ENCODE results near the gene CORO2A.
"Not testable (repeated sequence)": the region's sequence is repeated elsewhere in the genome, so short reads cannot be mapped to it uniquely, and the experiment has no call there.

Gene CORO2A

DNA sequence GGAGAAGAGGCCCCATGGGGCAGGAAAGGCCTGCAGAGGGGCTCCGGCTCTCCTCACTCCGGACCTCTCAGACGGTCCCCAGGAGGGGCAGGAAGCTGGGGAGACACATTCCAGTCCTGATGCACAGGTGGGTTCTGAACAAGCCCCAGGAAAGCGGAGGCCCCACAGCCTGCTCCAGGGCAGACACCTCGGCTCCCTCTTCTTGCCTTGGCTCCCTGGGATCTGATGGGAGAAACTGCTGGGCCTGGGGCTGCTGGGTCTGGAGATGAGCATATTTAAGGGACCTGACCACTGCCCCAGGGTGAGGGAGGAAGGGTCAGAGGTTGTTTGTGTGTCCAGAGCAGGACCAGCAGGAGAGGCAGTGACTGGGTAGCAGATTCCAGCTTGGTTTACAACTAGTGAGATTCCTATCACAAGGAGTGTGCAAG lies 1.2 kb downstream of the CORO2A start:
- no peak for DNase-seq

DNA sequence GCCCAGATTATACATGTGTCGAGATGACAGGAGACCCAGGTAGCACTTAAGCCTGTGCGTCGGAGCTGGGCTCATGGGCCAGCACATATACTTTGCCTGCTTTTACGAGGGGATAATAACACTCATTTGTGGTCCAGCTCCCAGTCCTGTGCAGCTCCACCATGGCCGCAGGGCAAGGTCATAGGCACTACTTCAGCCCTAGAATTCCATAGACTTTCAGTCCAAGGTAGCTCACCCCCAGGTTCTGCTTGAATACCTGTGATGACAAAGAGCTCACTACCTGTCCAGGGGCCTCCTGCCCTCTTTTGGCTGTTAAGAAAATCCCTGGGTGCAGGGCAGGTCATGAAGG lies 1.7 kb downstream of the CORO2A start:
- no peak for DNase-seq

DNA sequence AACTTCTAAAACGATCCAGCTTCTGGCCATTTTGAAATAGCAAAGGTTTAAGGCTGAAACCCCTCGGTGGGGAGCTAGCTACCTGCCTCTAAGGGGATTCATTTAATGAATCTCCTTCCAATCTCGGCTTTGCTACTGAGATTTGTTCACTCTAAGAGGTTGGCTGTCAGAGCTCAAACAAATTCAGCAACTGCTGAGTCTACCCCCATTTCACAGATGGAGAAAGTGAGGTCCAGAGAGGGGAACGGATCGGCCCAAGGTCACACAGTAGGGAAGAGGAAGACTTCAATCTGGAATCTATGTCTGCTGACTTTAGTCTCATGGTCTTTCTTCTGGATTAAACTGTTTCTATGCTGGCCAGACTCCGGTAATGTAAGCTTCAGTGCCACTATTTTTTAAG lies 3.0 kb downstream of the CORO2A start:
- DNase-seq = no peak

DNA sequence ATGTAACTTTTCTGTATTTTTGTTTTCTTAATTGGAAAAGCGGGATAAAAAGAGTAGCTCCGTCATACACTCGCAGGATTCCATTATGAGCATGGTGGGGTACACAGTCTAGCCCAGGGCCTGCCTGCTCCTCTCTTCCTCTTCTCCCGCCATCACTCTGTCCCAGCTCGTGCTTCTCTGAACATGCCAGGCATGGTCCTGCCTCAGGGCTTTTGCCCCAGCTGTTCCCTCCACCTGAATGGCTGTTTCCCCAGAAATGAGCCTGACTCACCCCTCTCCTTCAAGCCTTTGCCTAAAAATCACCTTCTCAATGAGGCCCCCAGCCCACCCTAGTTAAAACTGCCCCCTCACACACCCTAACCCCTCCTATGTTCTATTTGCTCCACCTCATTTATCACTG lies 4.5 kb downstream of the CORO2A start:
- DNase-seq = no peak

DNA sequence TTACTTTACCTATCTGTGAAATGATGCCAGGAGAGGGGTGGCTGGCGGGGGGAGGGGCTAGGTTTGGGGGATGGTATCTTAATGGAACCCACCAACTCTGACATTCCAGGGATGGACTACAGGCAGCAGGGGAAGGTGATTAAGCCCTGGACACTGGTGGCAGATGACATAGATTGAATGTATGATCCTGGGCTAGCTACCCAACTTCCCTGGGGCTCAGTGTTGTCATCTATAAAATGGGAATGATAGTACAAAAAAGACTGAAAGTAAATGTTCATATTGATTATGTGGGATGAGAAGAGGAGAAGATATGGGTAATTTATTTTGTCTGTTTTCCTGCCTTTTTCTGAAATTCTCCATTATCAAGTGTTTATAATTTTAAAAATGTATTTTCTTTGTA lies 6.2 kb downstream of the CORO2A start:
- no peak for DNase-seq

DNA sequence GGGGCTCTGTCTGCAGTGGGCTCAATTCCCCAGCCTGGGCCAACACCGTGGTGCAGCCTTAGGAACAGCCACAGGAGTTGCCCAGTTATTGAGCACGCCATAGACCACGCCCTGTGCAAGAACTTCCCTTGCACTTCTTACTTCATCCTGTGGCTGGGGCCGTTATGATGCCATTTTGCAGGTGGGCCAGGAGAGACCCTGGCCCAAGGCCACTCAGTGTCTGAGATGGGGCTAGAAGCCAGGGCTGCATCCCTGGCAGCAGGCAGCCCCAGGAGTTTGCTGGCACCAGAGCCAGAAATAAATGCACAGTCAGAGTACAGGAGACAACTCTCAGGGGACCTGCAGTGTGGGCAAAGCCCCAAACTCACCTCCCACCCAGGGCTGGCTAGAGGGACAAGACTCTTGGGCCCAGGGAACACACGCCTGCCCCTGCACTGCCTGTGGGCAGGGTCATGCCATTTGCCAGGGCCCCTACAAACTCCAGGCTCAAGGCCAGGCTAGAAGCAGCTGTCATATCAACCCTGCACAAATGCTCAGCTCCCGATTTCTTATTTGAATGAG lies 6.7 kb downstream of the CORO2A start:
- no peak for DNase-seq

DNA sequence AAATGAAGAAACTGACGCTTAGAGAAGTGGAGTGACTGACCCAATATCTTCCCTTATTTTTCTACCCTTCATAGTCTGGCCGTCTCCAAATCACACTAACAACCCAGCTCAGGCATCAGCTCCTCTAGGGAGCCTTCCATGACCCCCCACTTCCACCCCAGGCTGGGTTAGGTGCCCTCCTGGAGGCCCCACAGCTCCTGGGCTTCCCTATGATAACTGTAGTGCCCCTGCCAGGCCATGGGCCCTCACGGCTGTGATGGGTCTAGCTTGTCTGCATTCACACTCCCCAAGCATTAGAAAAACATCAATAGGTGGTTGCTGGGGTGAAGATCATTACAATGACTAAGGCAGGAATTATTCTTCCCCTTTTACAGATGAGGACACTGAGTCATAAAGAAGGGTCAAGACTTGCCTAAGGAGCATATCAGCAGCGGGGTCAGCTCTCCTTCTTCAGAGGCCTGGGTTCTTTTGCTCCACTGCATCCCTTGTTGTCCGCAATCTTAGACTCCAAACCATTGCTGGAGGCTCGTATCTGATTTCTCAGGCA lies 7.3 kb downstream of the CORO2A start:
- no peak for DNase-seq

DNA sequence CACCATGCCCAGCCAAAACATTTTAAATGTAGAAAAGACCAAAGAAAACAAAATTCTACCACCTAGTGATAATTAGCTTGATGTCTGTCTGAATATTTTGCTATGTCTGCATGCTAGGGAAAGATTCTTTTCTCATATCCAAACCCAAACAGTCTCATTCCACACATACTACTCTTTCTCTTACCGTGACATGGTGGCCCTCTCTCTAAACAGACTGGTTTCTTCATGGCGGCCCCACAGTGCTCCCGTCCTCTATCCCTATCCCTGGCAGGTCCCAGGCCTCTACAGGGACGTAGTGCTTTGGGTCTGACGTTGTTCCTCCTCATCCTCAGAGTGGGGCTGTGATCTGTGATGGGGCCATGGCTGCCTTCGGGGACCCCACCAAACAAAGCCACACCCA lies 8.1 kb downstream of the CORO2A start:
- no peak for DNase-seq

DNA sequence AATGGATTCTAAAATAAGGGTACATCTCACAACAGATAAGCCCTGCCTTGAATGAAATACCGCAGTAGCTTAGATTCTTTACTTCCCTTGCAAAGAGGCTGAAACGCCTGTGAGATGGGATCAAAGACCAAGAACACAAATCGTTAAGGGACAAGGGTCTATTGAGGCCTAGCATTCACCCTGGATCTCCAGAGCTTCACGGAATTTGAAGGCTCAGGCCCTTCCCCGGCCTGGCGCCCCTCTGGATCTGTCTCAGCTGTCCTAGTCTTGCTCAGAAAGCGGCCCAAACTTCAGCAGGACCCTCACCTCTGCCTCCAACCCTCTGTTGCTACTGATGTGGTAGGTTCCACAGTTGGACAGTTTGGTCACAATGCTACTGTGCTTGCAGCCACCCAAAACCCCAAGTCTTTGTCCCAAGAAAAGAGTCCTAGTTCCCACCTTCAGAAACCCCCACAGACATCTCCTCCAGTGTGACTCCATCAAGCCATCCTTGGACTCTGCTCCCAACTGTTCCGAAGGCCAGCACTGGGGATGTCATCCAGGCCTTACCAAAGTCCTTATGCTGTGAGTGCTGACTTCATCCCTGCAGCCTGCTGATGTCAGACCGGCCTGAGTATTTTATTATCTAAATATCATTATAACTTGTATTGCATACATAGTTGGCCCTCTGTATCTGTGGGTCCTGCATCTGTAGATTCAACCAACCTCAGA lies 9.4 kb downstream of the CORO2A start:
- no peak for DNase-seq

DNA sequence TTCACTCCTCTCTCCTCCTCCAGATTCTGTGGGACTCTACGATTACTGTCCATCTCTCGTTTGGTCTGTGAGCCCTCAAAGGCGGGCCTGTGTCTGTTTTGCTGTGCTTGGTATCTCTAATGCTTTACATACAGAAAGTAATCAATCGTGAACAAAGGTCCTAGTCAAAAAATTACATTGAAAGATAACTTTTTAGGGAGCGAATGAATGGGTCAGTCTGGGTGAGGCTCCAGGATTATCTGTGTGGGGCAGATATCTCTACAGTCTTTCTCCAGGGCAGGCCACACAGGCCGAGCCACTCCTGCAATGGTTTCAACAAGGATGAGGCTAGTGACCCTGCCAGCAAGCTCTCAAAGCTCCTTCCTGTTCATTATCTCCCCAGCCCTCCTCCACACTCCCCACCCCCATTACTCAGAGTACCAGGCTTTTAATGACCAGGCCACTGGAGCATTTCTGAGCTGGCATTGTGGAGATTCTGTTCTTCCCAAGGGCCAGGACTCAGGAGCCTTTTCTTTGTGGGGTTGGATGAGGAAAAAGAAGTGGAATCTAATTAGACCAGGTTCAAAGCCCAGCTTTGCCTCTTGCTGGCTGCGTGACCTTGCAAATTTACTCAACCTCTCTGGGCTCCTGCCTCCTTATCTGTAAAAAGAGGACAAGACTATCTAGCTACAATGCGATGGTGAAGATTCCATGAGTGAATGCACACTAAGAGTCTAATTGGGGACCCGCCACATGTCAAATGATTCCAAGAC lies 10.2 kb downstream of the CORO2A start:
- DNase-seq = no peak

DNA sequence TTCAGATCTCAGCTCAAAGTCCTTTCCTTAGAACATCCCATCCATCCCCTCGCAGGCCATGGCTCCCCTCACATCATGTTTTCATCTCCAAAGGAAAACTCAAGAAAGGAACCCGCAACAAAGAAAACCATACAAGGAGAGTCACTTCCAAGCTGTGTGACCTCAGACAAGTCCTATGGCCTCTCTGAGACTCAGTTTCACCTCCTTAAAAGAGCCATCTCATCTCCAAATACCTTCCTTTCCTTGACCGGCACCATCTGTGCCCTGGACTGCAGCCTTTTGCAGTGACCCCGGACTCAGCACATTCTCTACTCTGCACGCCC lies 10.7 kb downstream of the CORO2A start:
- DNase-seq = no peak

DNA sequence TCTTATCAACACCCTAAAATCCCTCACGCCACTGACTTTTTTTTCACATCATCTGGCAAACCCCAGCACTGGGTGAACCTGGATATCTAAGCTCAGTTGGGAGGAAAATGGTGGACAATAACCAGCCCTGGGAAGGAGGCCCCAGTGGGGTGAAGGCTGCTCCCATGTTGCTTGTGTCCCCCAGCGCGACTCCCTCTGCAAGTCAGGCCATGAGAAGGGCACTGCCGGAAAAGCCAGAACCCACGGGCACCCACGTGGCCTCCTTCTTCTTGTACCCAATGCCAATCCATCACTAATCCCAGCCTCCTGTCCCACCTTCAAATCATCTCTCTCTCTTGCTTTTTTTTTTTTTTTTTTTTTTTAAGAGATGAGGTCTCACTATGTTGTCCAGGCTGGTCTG lies 11.4 kb downstream of the CORO2A start:
- DNase-seq = no peak

DNA sequence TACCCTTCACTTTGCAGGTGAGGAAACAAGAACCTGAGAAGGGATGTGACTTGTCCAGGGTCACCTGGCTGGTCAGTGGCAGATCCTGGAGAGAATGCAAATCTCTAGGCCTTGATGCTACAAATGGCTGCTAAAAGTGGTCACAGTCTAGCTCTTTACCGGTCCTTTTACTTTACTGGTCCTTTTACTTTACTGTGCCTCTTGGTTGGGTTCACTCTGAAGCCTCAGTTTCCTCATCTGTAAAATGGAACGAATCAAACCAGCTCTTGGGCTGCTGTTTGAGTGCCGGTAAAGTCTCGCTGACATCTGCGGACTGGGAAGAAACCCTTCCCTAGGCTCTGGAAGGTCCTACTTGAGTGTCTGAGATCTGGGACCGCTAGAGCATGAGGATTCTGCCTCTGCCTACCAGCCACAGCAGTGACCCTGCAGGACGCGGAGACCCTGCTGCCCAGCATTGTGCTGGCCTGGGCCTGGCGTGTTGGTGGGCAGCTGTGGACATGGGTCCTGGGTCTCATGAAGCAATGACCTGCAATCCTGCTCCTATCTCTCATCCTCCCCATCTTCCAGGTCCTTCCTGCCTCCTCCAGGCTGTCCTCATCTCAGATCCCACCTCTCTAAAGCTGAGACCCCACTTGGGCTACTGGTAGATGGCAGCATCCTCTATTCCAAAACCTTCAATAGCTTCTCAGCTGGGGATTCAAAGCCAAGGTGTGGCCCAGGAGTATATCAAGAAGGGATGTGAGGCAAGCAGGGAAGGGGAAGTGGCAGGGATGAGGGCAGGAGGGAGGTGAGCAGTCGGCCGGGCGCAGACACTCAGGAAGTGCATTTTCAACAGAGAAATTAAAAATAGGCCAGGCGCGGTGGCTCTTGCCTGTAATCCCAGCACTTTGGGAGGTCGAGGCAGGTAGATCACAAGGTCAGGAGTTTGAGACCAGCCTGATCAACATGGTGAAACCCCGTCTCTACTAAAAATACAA lies 13.3 kb downstream of the CORO2A start:
- DNase-seq = no peak

DNA sequence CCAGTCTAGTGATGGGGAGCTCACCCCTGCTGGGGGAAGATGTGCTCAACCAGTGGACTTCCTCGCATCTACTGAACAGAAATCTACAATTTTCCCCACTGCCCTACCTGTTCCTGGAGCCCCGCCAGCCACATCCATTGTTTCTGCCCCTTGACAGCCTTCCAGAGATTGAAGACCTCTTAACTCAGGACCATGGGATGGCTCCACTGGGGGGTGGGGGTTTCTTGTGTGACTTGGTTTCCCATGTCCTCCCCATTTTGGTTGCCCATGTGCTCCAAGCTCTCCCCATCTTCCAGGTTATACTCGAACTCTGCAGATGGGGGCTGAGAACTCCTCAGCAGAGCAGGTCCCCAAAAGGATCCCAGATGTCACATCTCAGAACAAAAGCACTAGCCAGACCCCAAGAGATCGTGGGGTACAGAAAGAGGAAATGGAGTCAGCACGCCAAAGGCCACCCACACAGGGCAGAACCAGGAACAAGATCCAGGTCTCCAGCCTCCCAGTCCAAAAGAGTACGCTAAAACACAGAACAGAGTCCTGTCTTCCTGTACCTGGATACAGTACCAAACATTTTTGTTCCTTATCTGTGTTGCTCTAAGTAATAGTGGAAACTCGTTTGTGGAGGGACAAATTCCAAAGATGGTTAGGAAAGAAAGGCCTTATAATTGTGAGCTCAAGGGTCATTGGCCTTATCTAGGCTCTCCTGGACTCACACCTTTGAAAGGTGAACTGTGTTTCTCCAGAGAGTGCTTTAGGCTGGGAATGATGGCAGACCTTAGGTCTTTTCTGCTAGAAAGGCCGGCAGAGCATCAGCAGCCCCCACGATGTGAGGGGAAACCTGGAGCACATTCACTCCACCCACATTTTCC lies 15.8 kb downstream of the CORO2A start:
- no peak for DNase-seq

DNA sequence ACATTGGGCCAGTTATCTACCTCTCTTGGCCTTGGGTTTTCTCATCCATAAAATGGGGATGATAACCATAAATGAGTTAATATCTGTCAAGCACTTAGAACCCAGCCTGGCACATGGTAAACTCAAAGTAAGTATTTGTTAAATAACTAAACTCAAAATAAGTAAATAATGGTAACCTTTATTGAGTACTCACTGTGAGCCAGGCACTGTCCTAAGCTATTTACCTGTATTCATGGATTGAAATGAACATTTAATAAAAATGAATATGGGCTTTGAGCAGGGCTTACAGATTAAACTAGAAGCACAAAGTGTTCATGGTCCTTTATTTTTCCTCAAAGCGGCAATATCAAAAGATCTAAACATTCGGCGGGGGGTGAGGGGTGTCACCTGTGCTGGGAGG lies 16.7 kb downstream of the CORO2A start:
- no peak for DNase-seq

DNA sequence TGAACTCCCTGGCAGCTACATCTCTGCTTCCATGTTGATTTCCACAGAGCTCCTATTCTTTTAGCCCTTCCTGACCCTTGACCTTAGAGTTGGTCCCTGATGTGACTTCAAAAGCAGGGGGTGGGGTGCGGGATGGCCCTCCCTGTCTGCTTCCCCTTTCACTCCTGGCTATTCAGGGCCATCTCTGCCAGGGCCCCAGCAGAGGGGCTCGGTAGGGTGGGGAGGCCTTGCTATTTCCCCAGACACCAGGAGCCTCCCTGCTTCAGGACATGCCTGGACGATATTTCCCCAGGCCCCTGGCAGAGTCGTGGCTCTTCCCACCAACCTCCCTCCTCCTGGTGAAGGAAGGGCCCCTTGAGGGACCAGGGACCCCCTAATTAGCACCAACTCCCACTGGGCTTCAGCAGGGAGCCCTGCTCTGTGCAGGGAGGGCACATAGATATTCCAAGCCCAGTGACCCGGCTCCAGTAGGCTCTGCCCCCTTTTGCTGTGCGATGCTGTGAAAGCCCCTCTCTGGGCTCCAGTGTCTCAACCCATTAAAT lies 17.3 kb downstream of the CORO2A start:
- no peak for DNase-seq

DNA sequence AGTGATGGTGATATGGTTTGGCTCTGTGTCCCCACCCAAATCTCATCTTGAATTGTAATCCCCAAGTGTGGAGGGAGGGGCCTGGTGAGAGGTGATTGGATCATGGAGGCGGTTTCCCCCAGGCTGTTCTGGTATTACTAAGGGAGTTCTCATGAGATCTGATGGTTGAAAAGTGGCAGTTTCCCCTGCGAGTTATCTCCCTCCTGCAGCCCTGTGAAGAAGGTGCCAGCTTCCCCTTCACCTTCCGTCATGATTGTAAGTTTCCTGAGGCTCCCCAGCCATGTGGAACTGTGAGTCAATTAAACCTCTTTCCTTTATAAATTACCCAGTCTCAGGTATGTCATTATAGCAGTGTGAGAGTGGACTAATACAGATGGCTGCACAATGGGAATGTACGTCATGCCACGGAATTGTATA lies 17.9 kb downstream of the CORO2A start:
- DNase-seq = not testable (repeated sequence)

DNA sequence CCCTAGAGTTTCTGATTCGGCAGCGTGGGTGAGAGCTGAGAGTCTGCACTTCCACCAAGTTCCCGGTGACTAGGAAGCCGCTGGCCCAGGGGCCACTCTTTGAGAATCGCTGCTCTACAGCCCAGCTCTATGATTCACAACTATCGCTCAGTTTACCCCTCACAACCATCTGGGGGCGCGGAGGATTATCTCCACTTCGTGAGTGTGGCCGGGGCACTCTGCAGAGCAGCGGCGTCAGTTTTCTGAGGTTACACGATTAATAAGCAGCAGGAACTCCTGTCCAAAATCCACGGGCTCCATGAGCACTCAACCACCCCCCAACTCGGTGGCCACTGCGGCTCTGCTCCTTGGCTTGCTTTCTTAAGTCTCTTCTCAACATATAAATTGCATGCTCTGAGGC lies 19.3 kb downstream of the CORO2A start:
- DNase-seq = no peak

DNA sequence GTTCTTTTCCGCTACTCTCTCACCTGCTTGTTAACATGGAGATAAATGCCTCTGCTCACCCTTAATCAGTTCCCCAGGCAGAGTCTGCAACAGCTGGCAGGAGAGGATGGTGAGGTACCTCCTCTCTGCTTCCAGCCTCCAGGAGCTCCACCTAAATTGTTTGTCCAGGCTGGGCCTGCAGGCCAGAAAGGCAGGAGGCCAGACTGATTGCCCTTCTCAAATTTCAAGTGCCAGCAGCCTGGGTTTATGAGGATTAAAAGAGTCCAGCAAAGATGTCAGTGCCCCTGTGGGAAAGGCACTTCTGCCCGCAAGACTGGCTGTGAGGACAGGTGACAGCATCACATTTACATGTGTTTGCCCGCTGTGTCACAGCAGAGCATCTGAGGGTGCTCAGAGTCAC lies 19.8 kb downstream of the CORO2A start:
- DNase-seq = no peak

DNA sequence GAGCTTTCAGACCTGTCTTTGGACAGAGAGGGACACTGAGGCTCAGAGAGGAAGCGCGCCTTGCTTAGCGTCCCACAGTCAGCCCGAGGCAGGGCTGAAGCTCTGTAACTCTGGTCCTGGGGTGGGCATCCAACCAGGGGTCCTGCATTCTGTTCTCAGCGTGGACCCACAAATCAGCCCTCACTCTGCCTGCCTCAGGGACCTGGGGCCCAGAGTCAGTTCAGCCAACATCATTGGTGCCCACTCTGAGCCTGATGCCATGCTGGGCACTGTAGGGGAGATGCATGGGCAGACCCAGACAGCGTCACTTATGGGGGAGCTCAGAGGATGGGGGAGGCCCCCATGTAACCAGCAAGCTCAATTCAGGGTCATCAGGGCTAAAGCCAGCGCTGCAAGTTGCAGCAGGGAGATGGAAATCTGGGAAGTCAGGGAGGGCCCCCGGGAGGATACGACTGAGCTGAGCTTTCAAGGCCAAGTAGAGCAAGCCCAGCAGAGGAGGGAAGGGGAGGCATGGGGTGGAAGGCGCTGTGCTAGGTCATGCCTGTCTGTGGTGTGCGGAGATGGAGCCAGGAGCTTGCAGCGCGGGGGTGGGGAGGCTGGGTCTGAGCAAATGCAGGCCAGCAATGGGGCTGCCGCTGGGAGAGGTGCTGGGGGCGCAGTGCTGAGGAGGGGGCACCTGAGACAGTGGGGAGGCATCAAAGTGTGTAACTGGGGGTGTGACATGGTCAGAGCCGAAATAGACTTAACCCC lies 21.1 kb downstream of the CORO2A start:
- no peak for DNase-seq

DNA sequence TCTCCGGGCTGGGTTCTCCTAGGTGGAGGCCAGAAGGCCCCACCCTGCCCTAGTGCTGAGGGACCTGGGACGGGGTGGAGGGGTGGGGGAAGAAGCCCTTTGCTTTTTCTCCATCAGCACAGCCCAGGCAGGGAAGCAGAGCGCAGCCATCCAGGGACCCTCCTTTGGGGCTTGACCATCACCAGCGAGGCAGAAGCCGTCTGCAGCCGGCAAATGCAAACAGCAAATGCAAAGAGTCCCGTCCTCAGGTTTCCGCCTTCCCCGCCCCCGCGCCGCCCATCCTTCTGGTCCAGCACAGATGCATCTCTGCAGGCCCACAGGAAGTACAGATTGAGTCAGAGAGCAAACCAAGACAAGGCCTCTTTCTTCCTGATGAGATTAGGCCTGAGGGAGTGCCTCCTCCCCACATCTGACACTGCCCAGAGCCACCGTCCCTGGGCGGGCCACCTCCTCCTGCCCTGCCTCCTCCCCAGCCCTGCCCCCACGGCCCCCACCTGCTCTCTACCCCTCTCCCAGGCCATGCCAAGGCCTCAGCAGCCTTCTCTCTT lies 23.4 kb downstream of the CORO2A start:
- DNase-seq = peak in 1 of 5 donors; percentile 75
